GM18505 (cell line): ENCODE data around the gene CENPC.
A peak's percentile ranks its signal among the peaks of the same experiment; 100 is the strongest.
"Not testable (repeated sequence)": the region's sequence is repeated elsewhere in the genome, so short reads cannot be mapped to it uniquely, and the experiment has no call there.

ENCODE experiments used
- ATAC-seq: cut with Tn5 transposase; IDR thresholded peaks from one replicate; pipeline ENCODE4 v1.9.1; 2021; ENCODE audit not compliant: unreplicated experiment
- POLR2A ChIP-seq: IDR thresholded peaks from 4 replicates; pipeline ENCODE4 v1.6.1; 2011; ENCODE audit warnings: borderline replicate concordance; ENCODE audit not compliant: insufficient read depth, insufficient read length; ENCODE audit errors: extremely low read depth

Gene CENPC

DNA sequence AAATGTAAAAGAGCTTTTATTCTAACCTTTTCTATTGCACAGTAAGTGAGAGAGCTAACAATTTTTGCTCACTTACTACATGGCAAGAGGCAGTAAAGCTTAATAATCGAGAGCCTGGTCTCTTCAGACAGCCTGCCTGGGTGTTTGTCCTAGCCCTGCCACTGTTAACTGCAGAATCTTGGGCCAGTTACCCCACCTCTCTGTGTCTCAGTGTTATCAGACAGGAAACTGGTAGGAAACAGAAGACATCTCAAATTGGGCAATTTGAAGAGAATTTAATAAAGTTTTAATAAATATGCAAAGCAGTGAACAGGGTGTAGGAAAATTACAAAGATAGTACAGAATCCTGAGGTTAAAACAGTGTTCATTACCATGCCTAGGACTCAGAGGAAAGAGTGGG, 26.7 kb upstream of the CENPC start:
- no peak for TF ChIP-seq POLR2A
- no peak for ATAC-seq

DNA sequence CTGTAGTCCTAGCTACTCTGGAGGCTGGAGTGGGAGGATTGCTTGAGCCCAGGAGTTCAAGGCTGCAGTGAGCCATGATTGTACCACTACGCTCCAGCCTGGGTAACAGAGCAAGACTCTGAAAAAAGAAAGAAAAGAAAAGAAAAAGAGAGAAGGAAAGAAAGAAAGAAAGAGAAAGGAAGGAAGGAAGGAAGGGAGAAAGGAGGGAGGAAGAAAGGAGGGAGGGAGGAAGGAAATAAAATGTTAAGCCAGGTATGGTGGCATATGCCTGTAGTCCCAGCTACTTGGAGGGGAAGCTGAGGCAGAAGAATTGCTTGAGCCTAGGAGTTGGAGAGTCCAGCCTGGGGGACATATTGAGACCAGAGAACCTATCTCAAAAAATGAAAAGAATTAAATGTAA, 25.2 kb upstream of the CENPC start:
- TF ChIP-seq POLR2A = no peak
- ATAC-seq = no peak

GRCh38 chr4:67568820-67569219, 23.5 kb upstream of the CENPC start:
- no peak for TF ChIP-seq POLR2A
- no peak for ATAC-seq

- ATAC-seq = no peak
- TF ChIP-seq POLR2A = no peak
Observed at GRCh38 chr4:67566335-67566734, 21.0 kb upstream of the CENPC start.

GRCh38 chr4:67565284-67565683, 20.0 kb upstream of the CENPC start:
- no peak for ATAC-seq
- TF ChIP-seq POLR2A = no peak

GRCh38 chr4:67558493-67558892, 13.2 kb upstream of the CENPC start, which contains the start of gene STAP1:
Gene STAP1, plus strand, starts transcription at chr4:67558727. Its CDS starts 83 bp downstream, at chr4:67558810.
- ATAC-seq = peak; percentile 62
- peak; percentile 47 for TF ChIP-seq POLR2A

DNA sequence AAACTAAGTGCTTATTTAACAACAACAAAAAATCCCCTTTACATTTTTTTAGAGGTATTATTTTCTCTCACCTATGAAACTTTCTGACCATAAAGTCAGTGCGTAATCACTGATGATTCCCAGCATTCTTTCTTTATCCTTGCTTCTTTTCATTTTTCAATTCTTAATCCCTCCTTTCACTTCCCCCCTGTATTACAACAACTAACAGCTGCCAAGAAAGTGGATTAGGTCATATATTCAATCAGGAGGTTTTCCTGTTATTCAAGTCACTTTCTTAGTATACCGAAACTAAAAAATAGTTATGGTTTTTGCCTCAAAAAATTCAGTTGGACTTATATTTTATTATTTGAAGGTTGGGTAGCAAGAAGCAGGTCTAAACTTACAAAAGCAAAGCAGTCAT, 11.1 kb upstream of the CENPC start:
- no peak for ATAC-seq
- TF ChIP-seq POLR2A = no peak

DNA sequence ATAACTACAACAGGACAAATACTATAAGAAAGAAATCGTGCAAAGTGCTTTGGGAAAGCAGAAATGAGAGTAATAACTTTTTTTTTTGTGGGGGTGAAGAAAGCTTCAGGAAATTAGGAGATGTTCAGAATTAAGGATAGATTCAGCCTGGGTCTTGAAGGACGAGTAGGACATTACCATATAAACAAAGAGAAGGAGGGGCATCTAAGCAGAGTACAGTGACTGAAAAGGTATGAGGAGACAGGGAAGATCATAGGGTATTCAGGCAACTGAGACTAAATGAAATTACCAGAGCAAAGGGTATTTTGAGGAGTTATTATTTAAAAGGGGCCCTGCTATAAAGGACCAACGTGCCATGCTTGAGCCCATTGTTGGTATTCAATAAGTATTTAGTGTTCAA, 10.1 kb upstream of the CENPC start:
- no peak for TF ChIP-seq POLR2A
- ATAC-seq = no peak

- ATAC-seq = no peak
Observed at GRCh38 chr4:67554096-67554495, 8.8 kb upstream of the CENPC start.

DNA sequence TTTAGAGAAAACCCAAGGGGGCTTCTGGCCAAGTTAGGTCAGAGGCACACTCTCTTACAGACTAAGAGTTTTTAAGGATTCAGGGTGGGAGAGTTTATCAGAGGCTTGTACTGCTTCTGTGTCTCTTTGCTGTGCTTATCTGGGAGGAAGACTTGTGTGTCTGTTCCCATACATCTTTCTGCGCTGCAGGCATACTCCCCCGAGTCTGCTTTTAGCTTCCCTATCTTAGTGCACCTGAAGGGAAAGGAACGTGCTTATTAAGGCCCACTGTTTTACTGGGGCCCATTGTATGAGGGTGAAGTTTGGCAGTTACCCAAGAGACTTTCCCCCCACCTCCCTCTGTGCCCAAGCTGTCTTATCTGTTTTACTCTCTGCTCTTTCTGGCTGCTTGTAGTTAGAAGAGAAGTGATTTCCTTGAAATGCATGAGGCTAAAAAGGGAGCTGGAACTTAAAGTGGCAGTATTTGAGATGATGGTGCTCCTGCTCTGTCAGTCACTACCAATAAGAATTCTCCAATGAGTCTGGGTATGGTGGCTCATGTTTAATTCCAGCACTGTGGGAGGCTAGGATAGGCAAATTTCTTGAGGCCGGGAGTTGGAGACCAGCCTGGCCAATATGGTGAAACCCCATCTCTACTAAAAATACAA, 7.0 kb upstream of the CENPC start:
- not testable (repeated sequence) for ATAC-seq

More at GRCh38 chr4:67554096-67554495, 8.8 kb upstream of the CENPC start:
- TF ChIP-seq POLR2A = no peak

GRCh38 chr4:67550857-67551256, 5.6 kb upstream of the CENPC start:
- peak; percentile 29 for ATAC-seq
- no peak for TF ChIP-seq POLR2A

DNA sequence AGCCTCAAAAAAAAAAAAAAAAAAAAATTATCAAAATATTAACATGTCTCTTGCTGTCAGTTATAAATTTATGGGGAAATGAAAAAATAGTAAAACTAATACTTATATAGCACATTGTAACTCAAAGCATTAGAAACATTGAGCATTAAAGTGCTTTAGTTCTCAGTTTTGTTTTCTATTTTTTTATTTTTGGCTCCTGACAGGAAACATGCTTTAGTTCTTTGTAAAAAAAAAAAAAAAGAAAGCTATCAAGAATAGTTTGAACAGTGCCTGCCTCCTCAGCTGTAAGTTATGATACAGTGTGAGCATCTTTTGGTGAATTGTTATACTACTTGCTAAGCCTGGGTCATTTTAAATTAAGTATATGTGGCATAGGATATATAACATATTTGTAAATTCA, 5.1 kb upstream of the CENPC start:
- ATAC-seq = peak; percentile 36
- TF ChIP-seq POLR2A = no peak

GRCh38 chr4:67549123-67549522, 3.8 kb upstream of the CENPC start:
- ATAC-seq = peak; percentile 19
- TF ChIP-seq POLR2A = no peak

DNA sequence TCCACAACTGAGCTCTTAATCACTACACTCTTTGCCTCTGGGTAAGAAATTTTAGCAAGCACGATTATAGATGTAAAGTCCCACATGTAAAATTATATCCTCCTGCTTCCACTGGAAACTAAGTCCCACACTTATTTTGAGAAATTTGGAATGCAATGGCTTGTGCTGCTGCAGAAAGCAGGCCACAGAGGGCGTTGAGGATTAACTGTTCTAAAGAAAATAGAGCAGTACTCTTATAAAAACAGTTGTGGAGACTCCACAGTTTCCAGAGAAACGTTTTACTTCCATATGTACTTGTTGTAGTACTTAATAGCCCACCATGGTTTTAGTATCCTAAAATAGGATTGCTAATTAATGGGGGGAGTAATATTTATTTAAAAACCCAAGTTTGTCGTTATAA, 1.7 kb upstream of the CENPC start:
- no peak for ATAC-seq
- TF ChIP-seq POLR2A = no peak

DNA sequence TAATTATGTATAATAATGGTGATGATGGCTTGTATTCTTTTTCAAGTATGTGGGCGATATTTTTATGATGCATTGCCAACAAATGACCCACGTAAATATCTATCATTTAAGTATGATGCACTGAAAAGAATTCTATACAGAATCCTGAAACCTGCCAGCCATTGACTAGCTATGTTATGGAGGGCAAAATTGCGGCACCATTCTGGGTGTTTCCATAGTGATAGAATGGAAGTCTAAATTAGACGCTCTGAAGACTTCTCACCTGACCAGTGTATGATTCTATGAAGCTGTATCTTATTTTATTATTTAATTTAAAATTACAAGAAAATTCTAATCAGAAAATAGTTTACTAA, 677 bp upstream of the CENPC start:
- ATAC-seq = no peak
- TF ChIP-seq POLR2A = no peak
